ENCODE data around the gene TMEM164.

DNA sequence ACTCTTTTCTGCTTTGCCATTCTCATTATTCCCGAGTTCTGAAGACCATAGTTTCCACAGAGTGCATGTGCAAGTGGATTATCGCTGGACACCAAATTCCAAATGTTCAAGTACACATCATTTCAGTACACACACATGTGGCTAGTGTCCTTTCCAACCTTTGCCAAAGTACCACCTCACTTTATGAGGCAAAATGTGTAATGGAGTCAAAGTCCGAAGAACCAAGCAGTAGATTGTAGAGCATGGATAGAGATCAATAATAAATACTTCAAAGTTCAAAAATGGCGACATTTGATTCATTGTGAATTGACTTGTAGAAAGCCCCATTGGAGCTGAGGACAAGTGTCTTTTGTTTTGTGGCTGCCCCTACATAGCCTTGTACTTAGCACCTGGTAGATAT, 115.6 kb downstream of the TMEM164 start:
- TF ChIP-seq, protein P1, sequence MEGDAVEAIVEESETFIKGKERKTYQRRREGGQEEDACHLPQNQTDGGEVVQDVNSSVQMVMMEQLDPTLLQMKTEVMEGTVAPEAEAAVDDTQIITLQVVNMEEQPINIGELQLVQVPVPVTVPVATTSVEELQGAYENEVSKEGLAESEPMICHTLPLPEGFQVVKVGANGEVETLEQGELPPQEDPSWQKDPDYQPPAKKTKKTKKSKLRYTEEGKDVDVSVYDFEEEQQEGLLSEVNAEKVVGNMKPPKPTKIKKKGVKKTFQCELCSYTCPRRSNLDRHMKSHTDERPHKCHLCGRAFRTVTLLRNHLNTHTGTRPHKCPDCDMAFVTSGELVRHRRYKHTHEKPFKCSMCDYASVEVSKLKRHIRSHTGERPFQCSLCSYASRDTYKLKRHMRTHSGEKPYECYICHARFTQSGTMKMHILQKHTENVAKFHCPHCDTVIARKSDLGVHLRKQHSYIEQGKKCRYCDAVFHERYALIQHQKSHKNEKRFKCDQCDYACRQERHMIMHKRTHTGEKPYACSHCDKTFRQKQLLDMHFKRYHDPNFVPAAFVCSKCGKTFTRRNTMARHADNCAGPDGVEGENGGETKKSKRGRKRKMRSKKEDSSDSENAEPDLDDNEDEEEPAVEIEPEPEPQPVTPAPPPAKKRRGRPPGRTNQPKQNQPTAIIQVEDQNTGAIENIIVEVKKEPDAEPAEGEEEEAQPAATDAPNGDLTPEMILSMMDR (conservative IDR thresholded peaks at IDR 0.05 in 1 of 2, IDR thresholded peaks at IDR 0.05 in 1 of 2; ENCODE audit: extremely low read depth in 1 of 2, insufficient read depth in 1 of 2, low read depth in 1 of 2, low read length in 2 of 2): no peak
- no peak for TF ChIP-seq EZH2 (IDR thresholded peaks at IDR 0.05; ENCODE audit: borderline replicate concordance, low read length)

All from mammary epithelial cell (primary cell).